OCI-LY1 (cell line): ENCODE data around the gene STAT4.

Source experiments
- H2AFZ ChIP-seq: fragments of 200-600 bp; sonication (generic), shearing (Covaris generic); 2 replicates; pipeline ENCODE4 v1.6.0; 2014; ENCODE audit warnings: antibody characterized with exemption, mild to moderate bottlenecking, low read length
- H3F3A ChIP-seq: fragments of 200-600 bp; sonication (generic), shearing (Covaris generic); 2 replicates; pipeline ENCODE4 v1.6.0; 2014; ENCODE audit warnings: mild to moderate bottlenecking, antibody characterized with exemption, low read length, moderate library complexity; ENCODE audit not compliant: insufficient read depth
- H3K27ac ChIP-seq: fragments of 200-600 bp; sonication (generic); 2 replicates; pipeline ENCODE4 v1.5.1; 2014; ENCODE audit warnings: low read length, mixed run types, mild to moderate bottlenecking, low read depth; ENCODE audit not compliant: poor library complexity, severe bottlenecking
- H3K27me3 ChIP-seq: fragments of 200-600 bp; sonication (generic); 2 replicates; pipeline ENCODE4 v1.6.0; 2014; ENCODE audit warnings: antibody characterized with exemption, mild to moderate bottlenecking, low read length, moderate library complexity; ENCODE audit not compliant: insufficient read depth
- H3K36me3 ChIP-seq: fragments of 200-600 bp; sonication (generic); 2 replicates; pipeline ENCODE4 v1.6.1; 2014; ENCODE audit warnings: mild to moderate bottlenecking, antibody characterized with exemption, low read length, moderate library complexity, mixed read lengths; ENCODE audit not compliant: insufficient read depth
- H3K4me1 ChIP-seq: fragments of 200-600 bp; sonication (generic); 2 replicates; pipeline ENCODE4 v1.5.1; 2014; ENCODE audit warnings: mild to moderate bottlenecking, low read length, moderate library complexity; ENCODE audit not compliant: insufficient read depth, severe bottlenecking
- H3K4me2 ChIP-seq: fragments of 200-600 bp; sonication (generic), shearing (Covaris generic); 2 replicates; pipeline ENCODE4 v1.6.1; 2014; ENCODE audit warnings: low read length
- H3K4me3 ChIP-seq: fragments of 200-600 bp; sonication (generic); 2 replicates; pipeline ENCODE4 v1.5.1; 2014; ENCODE audit warnings: low read length, low read depth, mild to moderate bottlenecking, mixed read lengths; ENCODE audit not compliant: poor library complexity, severe bottlenecking
- H3K79me2 ChIP-seq: fragments of 200-600 bp; shearing (Covaris generic); 2 replicates; pipeline ENCODE4 v1.6.1; 2016; ENCODE audit warnings: mixed run types, low read length, mixed read lengths; ENCODE audit not compliant: insufficient read depth
- H3K9ac ChIP-seq: fragments of 200-600 bp; sonication (generic), shearing (Covaris generic); 2 replicates; pipeline ENCODE4 v1.6.1; 2014; ENCODE audit warnings: mild to moderate bottlenecking, low read length, mixed read lengths
- H3K9me2 ChIP-seq: fragments of 200-600 bp; sonication (generic), shearing (Covaris generic); 2 replicates; pipeline ENCODE4 v1.6.1; 2014; ENCODE audit warnings: low read depth, mild to moderate bottlenecking, low read length, mixed read lengths
- H3K9me3 ChIP-seq: fragments of 200-600 bp; shearing (Covaris generic); 2 replicates; pipeline ENCODE4 v1.6.1; 2014; ENCODE audit warnings: low read length, mixed read lengths
- H4K20me1 ChIP-seq: fragments of 200-600 bp; sonication (generic), shearing (Covaris generic); 2 replicates; pipeline ENCODE4 v1.6.0; 2016; ENCODE audit warnings: mild to moderate bottlenecking, low read length; ENCODE audit not compliant: insufficient read depth
- EZH2 ChIP-seq: fragments of 200-600 bp; sonication (generic), shearing (Covaris generic); IDR thresholded peaks from 2 replicates; pipeline ENCODE4 v1.8.0; 2017; ENCODE audit warnings: borderline replicate concordance, mixed run types, mild to moderate bottlenecking, antibody characterized with exemption, low read length, moderate library complexity, mixed read lengths
- TF ChIP-seq, protein P1 (sequence below): fragments of 200-600 bp; sonication (generic), shearing (Covaris generic); IDR thresholded peaks from 2 replicates; pipeline ENCODE4 v1.5.1; 2017; ENCODE audit warnings: mild to moderate bottlenecking, antibody characterized with exemption, low read length, moderate library complexity, mixed read lengths

The STAT4 gene

DNA sequence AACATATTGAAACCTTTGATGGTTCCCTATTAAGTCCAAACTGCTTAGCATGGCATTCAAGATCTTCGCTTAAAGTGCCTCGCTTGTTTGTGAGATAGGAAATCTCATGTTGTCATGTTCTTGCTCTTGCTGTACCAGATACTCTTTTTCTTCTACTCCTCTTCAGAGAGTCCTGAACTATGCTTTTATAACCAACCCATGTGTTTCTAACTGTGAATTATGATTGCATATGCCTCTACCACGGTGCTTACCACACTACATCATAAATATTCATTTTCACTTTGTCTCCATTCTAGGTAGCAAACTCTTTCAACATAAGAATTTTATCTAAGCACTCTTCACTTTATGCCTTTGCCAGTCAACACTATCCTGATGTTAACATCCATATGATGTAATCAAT is 23.6 kb downstream of the STAT4 start:
- Histone ChIP-seq H3K4me3 (no peak overlapping the region), H2AFZ (no peak overlapping the region), H4K20me1 (no peaks in the 10 kb centered on the region), H3K36me3 (no peaks in the 10 kb centered on the region), H3K9me3 (no peaks in the 10 kb centered on the region), H3K27me3 (no peaks in the 10 kb centered on the region), H3K4me1 (no peaks in the 10 kb centered on the region), H3F3A (no peaks in the 10 kb centered on the region), H3K79me2 (no peaks in the 10 kb centered on the region), H3K27ac (no peak overlapping the region), H3K9ac (no peak overlapping the region), H3K9me2 (no peaks in the 10 kb centered on the region), H3K4me2 (no peak overlapping the region)
- TF ChIP-seq EZH2 = no peak
- TF ChIP-seq, protein P1, sequence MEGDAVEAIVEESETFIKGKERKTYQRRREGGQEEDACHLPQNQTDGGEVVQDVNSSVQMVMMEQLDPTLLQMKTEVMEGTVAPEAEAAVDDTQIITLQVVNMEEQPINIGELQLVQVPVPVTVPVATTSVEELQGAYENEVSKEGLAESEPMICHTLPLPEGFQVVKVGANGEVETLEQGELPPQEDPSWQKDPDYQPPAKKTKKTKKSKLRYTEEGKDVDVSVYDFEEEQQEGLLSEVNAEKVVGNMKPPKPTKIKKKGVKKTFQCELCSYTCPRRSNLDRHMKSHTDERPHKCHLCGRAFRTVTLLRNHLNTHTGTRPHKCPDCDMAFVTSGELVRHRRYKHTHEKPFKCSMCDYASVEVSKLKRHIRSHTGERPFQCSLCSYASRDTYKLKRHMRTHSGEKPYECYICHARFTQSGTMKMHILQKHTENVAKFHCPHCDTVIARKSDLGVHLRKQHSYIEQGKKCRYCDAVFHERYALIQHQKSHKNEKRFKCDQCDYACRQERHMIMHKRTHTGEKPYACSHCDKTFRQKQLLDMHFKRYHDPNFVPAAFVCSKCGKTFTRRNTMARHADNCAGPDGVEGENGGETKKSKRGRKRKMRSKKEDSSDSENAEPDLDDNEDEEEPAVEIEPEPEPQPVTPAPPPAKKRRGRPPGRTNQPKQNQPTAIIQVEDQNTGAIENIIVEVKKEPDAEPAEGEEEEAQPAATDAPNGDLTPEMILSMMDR = no peak

DNA sequence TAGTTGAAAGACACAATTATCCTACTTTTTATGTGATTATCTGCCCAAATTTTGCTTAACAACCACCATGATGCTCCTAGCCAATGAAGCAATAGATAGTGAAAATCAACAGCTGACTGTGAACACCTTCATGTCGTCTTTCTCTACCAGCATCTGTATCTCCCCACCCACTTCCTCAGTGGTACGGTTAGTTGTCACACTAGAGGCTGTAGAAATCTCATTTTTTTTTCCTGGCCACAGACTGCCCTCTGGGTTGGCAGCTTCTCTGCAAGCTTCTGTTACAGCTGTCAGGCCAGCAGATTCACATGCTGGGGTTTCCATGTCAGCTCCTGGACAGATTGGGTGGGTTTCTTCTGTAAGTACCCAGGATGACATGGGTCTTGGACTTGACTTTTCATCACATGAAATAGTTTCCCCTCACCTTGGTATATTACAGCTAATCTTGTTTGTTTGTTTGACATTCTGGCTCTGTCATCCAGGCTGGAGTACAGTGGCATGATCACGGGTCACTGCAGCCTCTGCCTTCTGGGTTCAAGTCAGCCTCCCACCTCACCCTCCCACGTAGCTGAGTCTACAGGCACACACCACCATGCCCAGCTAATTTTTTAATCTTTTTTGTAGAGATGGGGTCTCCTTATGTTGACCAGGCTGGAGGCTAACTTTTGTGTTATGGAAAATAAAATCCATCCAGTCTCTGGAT is 24.3 kb downstream of the STAT4 start:
- Histone ChIP-seq H2AFZ (no peak overlapping the region), H3K4me1 (no peaks in the 10 kb centered on the region), H3K9me2 (no peaks in the 10 kb centered on the region), H3F3A (no peaks in the 10 kb centered on the region), H3K27ac (no peak overlapping the region), H3K36me3 (no peaks in the 10 kb centered on the region), H3K9me3 (no peaks in the 10 kb centered on the region), H3K4me3 (no peak overlapping the region), H3K79me2 (no peaks in the 10 kb centered on the region), H3K4me2 (no peak overlapping the region), H4K20me1 (no peaks in the 10 kb centered on the region), H3K27me3 (no peaks in the 10 kb centered on the region), H3K9ac (no peak overlapping the region)
- TF ChIP-seq EZH2 = no peak
- TF ChIP-seq, protein P1 = no peak

DNA sequence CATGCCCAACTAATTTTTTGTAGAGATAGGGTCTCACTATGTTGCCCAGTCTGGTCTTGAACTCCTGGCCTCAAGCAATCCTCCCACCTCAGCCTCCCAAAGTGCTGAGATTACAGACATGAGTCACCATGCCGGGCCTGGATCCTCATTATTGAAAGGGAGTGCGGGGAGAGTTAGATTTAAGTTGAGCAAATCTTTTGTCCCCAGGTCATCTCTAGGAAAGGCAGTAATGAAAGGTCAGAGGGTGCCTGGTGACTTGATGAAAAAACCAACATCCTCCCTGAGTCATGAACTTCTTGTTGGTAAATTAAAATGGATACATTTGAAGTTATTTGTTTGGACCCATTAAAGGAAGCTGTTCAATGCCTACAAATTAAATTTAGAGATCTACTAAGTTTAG is 25.1 kb downstream of the STAT4 start:
- no peaks in the 10 kb centered on the region for H4K20me1 ChIP-seq
- H3K27me3 ChIP-seq = no peaks in the 10 kb centered on the region
- H3K4me3 ChIP-seq = no peak overlapping the region
- no peak overlapping the region for H3K27ac ChIP-seq
- H3K79me2 ChIP-seq = no peaks in the 10 kb centered on the region
- TF ChIP-seq EZH2 = no peak
- TF ChIP-seq, protein P1 = no peak
- H3K4me1 ChIP-seq = no peaks in the 10 kb centered on the region
- no peaks in the 10 kb centered on the region for H3K36me3 ChIP-seq
- H3K9me2 ChIP-seq = no peaks in the 10 kb centered on the region
- H3F3A ChIP-seq = no peaks in the 10 kb centered on the region
- no peak overlapping the region for H2AFZ ChIP-seq
- no peaks in the 10 kb centered on the region for H3K9me3 ChIP-seq
- H3K9ac ChIP-seq = no peak overlapping the region
- no peak overlapping the region for H3K4me2 ChIP-seq
